ENCODE results near the gene CLHC1. TPM values are rescaled to one million over a fixed set of nuclear protein-coding genes. Genes with fewer than 3 reads are reported as not detected.

Gene CLHC1
- total RNA-seq, 1 experiment from 2014 or later = 11.1 TPM

- TF ChIP-seq CBX3 (IDR thresholded peaks at IDR 0.05; ENCODE audit: low read depth) = no peak
- no peak for TF ChIP-seq SP1 (IDR thresholded peaks at IDR 0.05; ENCODE audit: low read depth)
- TF ChIP-seq EGR1 (IDR thresholded peaks at IDR 0.05; ENCODE audit: low read depth) = no peak
- no peak for TF ChIP-seq MAX (IDR thresholded peaks at IDR 0.05)
- TF ChIP-seq ZFX (IDR thresholded peaks at IDR 0.05) = no peak
- no peak for TF ChIP-seq YY1 (IDR thresholded peaks at IDR 0.05; ENCODE audit: extremely low read depth, insufficient replicate concordance, low read depth, low read length)
- TF ChIP-seq ZBTB33 (IDR thresholded peaks at IDR 0.05; ENCODE audit: extremely low read depth, insufficient replicate concordance, low read length) = no peak
- TF ChIP-seq FOSL1 (IDR thresholded peaks at IDR 0.05; ENCODE audit: low read depth) = no peak
- H4K20me1 ChIP-seq (ENCODE audit: insufficient read depth) = no peaks in the 10 kb centered on the region
- no peak overlapping the region for H3K4me2 ChIP-seq (ENCODE audit: low read length)
- no peak overlapping the region for H3K27ac ChIP-seq (ENCODE audit: low read depth, low read length)
- POLR2A ChIA-PET = no interaction called here
- no TSS peak for BruUV-seq (replicated peaks)
- no peak overlapping the region for H3K9ac ChIP-seq (ENCODE audit: low read length)
- H3K36me3 ChIP-seq (ENCODE audit: control insufficient read depth in 1 of 2, insufficient read depth in 2 of 2, low read length in 2 of 2) = no peaks in the 10 kb centered on the region; a peak in 1 of 4 replicates
- DNase-seq (ENCODE audit: low read depth, low spot score) (no peak), ATAC-seq (no peak)
- peaks cover 2 to 7% of the 10 kb centered on the region in 2 experiments; a peak in 3 of 4 replicates for H3K4me1 ChIP-seq (ENCODE audit: control insufficient read depth in 1 of 2, insufficient read depth in 2 of 2, low read length in 2 of 2)
- intact Hi-C loops (cut with micrococcal nuclease) = no loop called here
- RAD21 ChIA-PET (ENCODE audit: low non-redundant PET in 1 of 2, low total read pairs in 2 of 2, uncharacterized antibody in 2 of 2, unreplicated experiment in 2 of 2) = no interaction called here
- no peaks in the 10 kb centered on the region for H3K27me3 ChIP-seq (ENCODE audit: insufficient read depth, low read length)
- CTCF ChIA-PET = no interaction called here
- no peaks in the 10 kb centered on the region for H3K9me2 ChIP-seq (ENCODE audit: insufficient read depth)
- H3K9me3 ChIP-seq (ENCODE audit: control insufficient read depth in 1 of 2, insufficient read depth in 1 of 2, low read depth in 1 of 2, low read length in 2 of 2) = no peaks in the 10 kb centered on the region
- H2AFZ ChIP-seq (ENCODE audit: low read depth, low read length, poor library complexity, severe bottlenecking) = no peak overlapping the region
- H3K4me3 ChIP-seq (replicated peaks in 1 of 2; ENCODE audit: low read depth in 1 of 2, low read length in 2 of 2) = no peak overlapping the region
- H3K79me2 ChIP-seq (ENCODE audit: insufficient read depth, low read length) = peaks cover 24% of the 10 kb centered on the region
These were observed 6.5 kb downstream of the CLHC1 start for GRCh38 chr2:55225481-55226020.

Data from HCT116 (cell line).